Measurements from ENCODE around the gene TMEM213. TPM values are rescaled to one million over a fixed set of nuclear protein-coding genes. Genes with fewer than 3 reads are reported as not detected.
A peak's percentile ranks its signal among the peaks of the same experiment; 100 is the strongest.

Gene TMEM213
- total RNA-seq, 1 experiment from 2014 or later: 0.11 TPM

DNA sequence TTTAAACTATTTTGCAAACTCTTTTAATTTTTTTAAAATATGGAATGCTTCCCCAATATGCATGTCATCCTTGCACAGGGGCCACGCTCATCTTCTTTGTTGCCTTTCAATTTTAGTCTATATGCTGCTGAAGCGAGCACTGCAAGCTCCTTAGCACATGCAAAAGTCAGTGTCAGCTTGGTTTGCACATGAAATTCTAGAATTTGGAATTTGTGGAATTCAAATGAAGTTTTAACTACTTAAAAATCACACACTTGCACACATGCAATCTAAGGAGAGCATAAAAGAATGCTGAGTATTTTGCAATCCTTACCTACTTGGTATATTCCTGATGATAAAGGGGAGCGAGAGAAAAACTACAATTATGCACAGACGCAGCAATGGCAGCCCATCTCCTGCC lies 78.5 kb downstream of the TMEM213 start (continued):
- TF ChIP-seq, protein P1, sequence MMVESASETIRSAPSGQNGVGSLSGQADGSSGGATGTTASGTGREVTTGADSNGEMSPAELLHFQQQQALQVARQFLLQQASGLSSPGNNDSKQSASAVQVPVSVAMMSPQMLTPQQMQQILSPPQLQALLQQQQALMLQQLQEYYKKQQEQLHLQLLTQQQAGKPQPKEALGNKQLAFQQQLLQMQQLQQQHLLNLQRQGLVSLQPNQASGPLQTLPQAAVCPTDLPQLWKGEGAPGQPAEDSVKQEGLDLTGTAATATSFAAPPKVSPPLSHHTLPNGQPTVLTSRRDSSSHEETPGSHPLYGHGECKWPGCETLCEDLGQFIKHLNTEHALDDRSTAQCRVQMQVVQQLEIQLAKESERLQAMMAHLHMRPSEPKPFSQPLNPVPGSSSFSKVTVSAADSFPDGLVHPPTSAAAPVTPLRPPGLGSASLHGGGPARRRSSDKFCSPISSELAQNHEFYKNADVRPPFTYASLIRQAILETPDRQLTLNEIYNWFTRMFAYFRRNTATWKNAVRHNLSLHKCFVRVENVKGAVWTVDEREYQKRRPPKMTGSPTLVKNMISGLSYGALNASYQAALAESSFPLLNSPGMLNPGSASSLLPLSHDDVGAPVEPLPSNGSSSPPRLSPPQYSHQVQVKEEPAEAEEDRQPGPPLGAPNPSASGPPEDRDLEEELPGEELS (CRISPR knock-in tag; IDR thresholded peaks at IDR 0.05): no peak

DNA sequence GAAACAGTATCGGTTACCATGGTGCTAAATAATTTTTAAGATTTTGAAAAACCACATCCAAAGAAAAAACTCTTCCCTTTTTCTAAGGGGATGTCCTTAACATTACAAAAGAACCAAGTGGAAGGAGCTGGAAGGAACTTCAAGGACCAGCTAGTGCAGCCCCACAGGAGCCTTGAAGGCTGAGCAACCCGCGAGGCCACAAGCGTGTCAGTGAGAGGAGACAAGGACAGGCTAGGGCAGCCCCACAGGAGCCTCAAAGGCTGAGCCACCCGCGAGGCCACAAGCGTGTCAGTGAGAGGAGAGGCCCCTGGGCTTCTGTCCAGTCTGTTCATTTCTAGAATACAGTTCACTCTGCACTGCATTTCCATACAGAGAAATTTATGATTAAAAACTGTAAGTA lies 80.3 kb downstream of the TMEM213 start:
- peak; percentile 53 for ATAC-seq

DNA sequence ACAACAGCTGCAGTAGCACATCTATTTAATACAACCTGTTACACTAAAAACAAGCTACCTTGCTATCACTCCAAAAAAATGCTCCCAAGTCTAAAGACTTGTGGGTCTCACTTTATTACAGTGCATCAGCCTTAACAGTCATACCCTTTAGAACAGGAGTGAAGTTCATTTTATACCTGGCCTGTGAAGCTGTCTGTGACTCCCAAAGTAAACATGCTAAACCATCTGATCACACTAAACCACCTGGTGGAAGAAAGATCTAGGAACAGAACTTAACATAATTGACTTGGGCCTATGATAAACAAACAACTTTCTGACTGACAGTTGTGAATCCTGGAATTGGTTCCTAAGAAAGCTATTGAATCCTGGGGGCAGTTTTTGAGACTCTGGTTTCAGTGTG lies 81.1 kb downstream of the TMEM213 start:
- CTCF ChIA-PET: no interaction called here
- DNase-seq (ENCODE audit: low spot score) (no peak), ATAC-seq (no peak)
- Mint-ChIP-seq H3K36me3 (peaks cover 36% of the 10 kb centered on the region), H3K27ac (peak overlapping the region; percentile 34; the same call in 1 of the 2 replicates), H3K9me3 (no peaks in the 10 kb centered on the region), H3K4me3 (no peak overlapping the region), H3K4me1 (0 out of 2 replicates have a peak, but pooled peaks cover 3% of the 10 kb centered on the region), H3K27me3 (ENCODE audit: low read depth) (no peaks in the 10 kb centered on the region)
- TF ChIP-seq TCF7 (CRISPR knock-in tag; IDR thresholded peaks at IDR 0.05; ENCODE audit: low read depth): no peak
- TF ChIP-seq, protein P2, sequence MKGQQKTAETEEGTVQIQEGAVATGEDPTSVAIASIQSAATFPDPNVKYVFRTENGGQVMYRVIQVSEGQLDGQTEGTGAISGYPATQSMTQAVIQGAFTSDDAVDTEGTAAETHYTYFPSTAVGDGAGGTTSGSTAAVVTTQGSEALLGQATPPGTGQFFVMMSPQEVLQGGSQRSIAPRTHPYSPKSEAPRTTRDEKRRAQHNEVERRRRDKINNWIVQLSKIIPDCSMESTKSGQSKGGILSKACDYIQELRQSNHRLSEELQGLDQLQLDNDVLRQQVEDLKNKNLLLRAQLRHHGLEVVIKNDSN (CRISPR knock-in tag; IDR thresholded peaks at IDR 0.05): no peak
- POLR2A ChIA-PET: no interaction called here

More for the DNA sequence above, 80.3 kb downstream of the TMEM213 start:
- H3K27ac Mint-ChIP-seq: no peak overlapping the region
- ChIA-PET POLR2A (no interaction called here), CTCF (interaction anchor here (0.6 to 1.8 kb wide), 2 partner anchors 8 to 19 kb away, joined by 3 to 6 read pairs; no protein-coding TSS in a partner anchor)
- TF ChIP-seq, protein P3, sequence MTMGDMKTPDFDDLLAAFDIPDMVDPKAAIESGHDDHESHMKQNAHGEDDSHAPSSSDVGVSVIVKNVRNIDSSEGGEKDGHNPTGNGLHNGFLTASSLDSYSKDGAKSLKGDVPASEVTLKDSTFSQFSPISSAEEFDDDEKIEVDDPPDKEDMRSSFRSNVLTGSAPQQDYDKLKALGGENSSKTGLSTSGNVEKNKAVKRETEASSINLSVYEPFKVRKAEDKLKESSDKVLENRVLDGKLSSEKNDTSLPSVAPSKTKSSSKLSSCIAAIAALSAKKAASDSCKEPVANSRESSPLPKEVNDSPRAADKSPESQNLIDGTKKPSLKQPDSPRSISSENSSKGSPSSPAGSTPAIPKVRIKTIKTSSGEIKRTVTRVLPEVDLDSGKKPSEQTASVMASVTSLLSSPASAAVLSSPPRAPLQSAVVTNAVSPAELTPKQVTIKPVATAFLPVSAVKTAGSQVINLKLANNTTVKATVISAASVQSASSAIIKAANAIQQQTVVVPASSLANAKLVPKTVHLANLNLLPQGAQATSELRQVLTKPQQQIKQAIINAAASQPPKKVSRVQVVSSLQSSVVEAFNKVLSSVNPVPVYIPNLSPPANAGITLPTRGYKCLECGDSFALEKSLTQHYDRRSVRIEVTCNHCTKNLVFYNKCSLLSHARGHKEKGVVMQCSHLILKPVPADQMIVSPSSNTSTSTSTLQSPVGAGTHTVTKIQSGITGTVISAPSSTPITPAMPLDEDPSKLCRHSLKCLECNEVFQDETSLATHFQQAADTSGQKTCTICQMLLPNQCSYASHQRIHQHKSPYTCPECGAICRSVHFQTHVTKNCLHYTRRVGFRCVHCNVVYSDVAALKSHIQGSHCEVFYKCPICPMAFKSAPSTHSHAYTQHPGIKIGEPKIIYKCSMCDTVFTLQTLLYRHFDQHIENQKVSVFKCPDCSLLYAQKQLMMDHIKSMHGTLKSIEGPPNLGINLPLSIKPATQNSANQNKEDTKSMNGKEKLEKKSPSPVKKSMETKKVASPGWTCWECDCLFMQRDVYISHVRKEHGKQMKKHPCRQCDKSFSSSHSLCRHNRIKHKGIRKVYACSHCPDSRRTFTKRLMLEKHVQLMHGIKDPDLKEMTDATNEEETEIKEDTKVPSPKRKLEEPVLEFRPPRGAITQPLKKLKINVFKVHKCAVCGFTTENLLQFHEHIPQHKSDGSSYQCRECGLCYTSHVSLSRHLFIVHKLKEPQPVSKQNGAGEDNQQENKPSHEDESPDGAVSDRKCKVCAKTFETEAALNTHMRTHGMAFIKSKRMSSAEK (CRISPR knock-in tag; IDR thresholded peaks at IDR 0.05; ENCODE audit: borderline replicate concordance): no peak
- TF ChIP-seq, protein P4, sequence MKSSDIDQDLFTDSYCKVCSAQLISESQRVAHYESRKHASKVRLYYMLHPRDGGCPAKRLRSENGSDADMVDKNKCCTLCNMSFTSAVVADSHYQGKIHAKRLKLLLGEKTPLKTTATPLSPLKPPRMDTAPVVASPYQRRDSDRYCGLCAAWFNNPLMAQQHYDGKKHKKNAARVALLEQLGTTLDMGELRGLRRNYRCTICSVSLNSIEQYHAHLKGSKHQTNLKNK (CRISPR knock-in tag; IDR thresholded peaks at IDR 0.05): no peak
- TF ChIP-seq RELA (CRISPR knock-in tag; IDR thresholded peaks at IDR 0.05; ENCODE audit: borderline replicate concordance) (no peak), NR2C2 (CRISPR knock-in tag; IDR thresholded peaks at IDR 0.05) (no peak)
- peaks cover 36% of the 10 kb centered on the region for H3K36me3 Mint-ChIP-seq
- H3K4me1 Mint-ChIP-seq: 0 out of 2 replicates have a peak, but pooled peaks cover 3% of the 10 kb centered on the region
- no peak for DNase-seq (ENCODE audit: low spot score)
- no peak overlapping the region for H3K4me3 Mint-ChIP-seq
- no peaks in the 10 kb centered on the region for H3K27me3 Mint-ChIP-seq (ENCODE audit: low read depth)
- no peaks in the 10 kb centered on the region for H3K9me3 Mint-ChIP-seq

DNA sequence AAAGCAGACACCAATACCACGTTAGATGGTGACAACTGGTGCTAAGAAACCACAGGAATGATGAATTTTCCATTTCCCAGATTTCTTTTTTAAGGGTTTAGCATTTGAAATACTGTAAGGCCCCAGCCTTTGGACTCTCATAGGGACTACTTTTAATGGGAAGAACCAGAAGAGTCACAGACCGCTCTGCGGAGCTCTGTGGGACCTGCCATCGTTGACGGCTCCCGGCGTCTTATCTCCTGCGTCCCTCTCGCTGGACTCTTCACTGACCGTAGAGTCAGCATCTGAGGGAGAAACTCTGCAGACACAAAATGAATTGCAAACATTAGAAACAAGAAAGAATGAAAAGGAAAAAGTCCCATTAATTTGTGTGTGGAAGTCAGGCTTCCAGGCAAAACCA lies 81.6 kb downstream of the TMEM213 start:
- no peak overlapping the region for H3K4me3 Mint-ChIP-seq
- POLR2A ChIA-PET: no interaction called here

More for the DNA sequence above, 81.6 kb downstream of the TMEM213 start:
- DNase-seq (ENCODE audit: low spot score) (no peak), ATAC-seq (no peak)
- no peaks in the 10 kb centered on the region for H3K27me3 Mint-ChIP-seq (ENCODE audit: low read depth)
- H3K27ac Mint-ChIP-seq: peak overlapping the region; percentile 37; the same call in 1 of the 2 replicates
- no peaks in the 10 kb centered on the region for H3K9me3 Mint-ChIP-seq
- peaks cover 34% of the 10 kb centered on the region for H3K36me3 Mint-ChIP-seq
- TF ChIP-seq, protein P5, sequence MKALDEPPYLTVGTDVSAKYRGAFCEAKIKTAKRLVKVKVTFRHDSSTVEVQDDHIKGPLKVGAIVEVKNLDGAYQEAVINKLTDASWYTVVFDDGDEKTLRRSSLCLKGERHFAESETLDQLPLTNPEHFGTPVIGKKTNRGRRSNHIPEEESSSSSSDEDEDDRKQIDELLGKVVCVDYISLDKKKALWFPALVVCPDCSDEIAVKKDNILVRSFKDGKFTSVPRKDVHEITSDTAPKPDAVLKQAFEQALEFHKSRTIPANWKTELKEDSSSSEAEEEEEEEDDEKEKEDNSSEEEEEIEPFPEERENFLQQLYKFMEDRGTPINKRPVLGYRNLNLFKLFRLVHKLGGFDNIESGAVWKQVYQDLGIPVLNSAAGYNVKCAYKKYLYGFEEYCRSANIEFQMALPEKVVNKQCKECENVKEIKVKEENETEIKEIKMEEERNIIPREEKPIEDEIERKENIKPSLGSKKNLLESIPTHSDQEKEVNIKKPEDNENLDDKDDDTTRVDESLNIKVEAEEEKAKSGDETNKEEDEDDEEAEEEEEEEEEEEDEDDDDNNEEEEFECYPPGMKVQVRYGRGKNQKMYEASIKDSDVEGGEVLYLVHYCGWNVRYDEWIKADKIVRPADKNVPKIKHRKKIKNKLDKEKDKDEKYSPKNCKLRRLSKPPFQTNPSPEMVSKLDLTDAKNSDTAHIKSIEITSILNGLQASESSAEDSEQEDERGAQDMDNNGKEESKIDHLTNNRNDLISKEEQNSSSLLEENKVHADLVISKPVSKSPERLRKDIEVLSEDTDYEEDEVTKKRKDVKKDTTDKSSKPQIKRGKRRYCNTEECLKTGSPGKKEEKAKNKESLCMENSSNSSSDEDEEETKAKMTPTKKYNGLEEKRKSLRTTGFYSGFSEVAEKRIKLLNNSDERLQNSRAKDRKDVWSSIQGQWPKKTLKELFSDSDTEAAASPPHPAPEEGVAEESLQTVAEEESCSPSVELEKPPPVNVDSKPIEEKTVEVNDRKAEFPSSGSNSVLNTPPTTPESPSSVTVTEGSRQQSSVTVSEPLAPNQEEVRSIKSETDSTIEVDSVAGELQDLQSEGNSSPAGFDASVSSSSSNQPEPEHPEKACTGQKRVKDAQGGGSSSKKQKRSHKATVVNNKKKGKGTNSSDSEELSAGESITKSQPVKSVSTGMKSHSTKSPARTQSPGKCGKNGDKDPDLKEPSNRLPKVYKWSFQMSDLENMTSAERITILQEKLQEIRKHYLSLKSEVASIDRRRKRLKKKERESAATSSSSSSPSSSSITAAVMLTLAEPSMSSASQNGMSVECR (CRISPR knock-in tag; IDR thresholded peaks at IDR 0.05; ENCODE audit: borderline replicate concordance): no peak
- TF ChIP-seq CREB1 (CRISPR knock-in tag; IDR thresholded peaks at IDR 0.05) (no peak), NFE2L1 (CRISPR knock-in tag; IDR thresholded peaks at IDR 0.05) (no peak), TEAD1 (CRISPR knock-in tag; IDR thresholded peaks at IDR 0.05) (no peak)
- TF ChIP-seq, protein P6, sequence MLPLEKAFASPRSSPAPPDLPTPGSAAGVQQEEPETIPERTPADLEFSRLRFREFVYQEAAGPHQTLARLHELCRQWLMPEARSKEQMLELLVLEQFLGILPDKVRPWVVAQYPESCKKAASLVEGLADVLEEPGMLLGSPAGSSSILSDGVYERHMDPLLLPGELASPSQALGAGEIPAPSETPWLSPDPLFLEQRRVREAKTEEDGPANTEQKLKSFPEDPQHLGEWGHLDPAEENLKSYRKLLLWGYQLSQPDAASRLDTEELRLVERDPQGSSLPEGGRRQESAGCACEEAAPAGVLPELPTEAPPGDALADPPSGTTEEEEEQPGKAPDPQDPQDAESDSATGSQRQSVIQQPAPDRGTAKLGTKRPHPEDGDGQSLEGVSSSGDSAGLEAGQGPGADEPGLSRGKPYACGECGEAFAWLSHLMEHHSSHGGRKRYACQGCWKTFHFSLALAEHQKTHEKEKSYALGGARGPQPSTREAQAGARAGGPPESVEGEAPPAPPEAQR (CRISPR knock-in tag; IDR thresholded peaks at IDR 0.05): no peak
- 0 out of 2 replicates have a peak, but pooled peaks cover 3% of the 10 kb centered on the region for H3K4me1 Mint-ChIP-seq
- CTCF ChIA-PET: no interaction called here

Measured in WTC11 (cell line).